GM21360 (cell line): ENCODE results near the gene ORAI2.
A peak's percentile ranks its signal among the peaks of the same experiment; 100 is the strongest.
"Not testable (repeated sequence)": the region's sequence is repeated elsewhere in the genome, so short reads cannot be mapped to it uniquely, and the experiment has no call there.

ENCODE experiments used
- ATAC-seq: cut with Tn5 transposase; IDR thresholded peaks from one replicate; pipeline ENCODE4 v1.9.1; 2021; ENCODE audit warnings: mild to moderate bottlenecking, moderate library complexity; ENCODE audit not compliant: unreplicated experiment

The ORAI2 gene

GRCh38 chr7:102494473-102495149, 61.2 kb downstream of the ORAI2 start:
- peak; percentile 55 for ATAC-seq

GRCh38 chr7:102496861-102497260, 63.5 kb downstream of the ORAI2 start:
- not testable (repeated sequence) for ATAC-seq

GRCh38 chr7:102497308-102497707, 63.9 kb downstream of the ORAI2 start:
- not testable (repeated sequence) for ATAC-seq

- ATAC-seq: not testable (repeated sequence)
Measured at GRCh38 chr7:102498321-102498720, 64.9 kb downstream of the ORAI2 start.

- not testable (repeated sequence) for ATAC-seq
Measured at GRCh38 chr7:102503141-102503540, 69.8 kb downstream of the ORAI2 start.

GRCh38 chr7:102505298-102506185, 72.2 kb downstream of the ORAI2 start:
- not testable (repeated sequence) for ATAC-seq
